Measurements from ENCODE around the gene IRF2BPL.
"Not testable (repeated sequence)": the region's sequence is repeated elsewhere in the genome, so short reads cannot be mapped to it uniquely, and the experiment has no call there.

The IRF2BPL gene

DNA sequence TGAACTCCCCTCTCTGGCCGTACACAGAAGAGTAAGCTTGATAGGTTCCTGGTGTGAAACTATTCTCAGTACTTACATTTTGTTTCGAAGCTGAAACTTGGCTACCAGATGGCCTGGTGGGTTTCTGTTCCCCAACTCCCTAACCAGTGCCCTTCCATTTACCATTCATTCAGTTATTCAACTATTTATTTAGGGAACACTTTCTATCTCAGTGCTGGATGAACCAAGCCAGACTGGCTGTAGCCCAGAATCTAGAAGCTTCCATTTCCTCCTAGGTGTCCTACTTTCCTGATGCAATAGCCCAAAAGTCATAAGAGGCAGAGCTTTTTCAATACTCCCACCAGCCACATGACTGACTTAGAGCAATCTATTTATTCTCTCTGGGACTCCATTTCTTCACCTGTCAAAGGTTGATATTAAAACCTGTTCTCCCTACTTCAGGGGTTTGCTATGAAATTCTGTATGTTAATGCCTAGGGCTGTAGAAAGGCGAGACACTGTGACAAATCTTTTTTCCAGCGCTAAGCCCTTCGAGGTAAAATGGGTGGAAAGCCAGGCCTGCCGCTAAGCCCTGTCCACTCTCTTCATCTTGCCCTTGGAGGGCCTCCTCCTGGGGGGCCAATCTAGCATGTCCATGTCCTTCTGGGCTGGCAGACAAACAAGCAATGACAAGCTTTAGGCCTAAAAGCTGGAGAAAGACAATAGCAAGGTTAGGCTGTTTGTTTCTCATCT is 8.1 kb upstream of the IRF2BPL start:
- no peak for DNase-seq (ENCODE audit: low read depth in 3 of 3, low spot score in 1 of 3)

GRCh38 chr14:77035267-77035666 is 6.8 kb upstream of the IRF2BPL start:
- no peak for DNase-seq (ENCODE audit: low read depth in 3 of 3, low spot score in 1 of 3)

DNA sequence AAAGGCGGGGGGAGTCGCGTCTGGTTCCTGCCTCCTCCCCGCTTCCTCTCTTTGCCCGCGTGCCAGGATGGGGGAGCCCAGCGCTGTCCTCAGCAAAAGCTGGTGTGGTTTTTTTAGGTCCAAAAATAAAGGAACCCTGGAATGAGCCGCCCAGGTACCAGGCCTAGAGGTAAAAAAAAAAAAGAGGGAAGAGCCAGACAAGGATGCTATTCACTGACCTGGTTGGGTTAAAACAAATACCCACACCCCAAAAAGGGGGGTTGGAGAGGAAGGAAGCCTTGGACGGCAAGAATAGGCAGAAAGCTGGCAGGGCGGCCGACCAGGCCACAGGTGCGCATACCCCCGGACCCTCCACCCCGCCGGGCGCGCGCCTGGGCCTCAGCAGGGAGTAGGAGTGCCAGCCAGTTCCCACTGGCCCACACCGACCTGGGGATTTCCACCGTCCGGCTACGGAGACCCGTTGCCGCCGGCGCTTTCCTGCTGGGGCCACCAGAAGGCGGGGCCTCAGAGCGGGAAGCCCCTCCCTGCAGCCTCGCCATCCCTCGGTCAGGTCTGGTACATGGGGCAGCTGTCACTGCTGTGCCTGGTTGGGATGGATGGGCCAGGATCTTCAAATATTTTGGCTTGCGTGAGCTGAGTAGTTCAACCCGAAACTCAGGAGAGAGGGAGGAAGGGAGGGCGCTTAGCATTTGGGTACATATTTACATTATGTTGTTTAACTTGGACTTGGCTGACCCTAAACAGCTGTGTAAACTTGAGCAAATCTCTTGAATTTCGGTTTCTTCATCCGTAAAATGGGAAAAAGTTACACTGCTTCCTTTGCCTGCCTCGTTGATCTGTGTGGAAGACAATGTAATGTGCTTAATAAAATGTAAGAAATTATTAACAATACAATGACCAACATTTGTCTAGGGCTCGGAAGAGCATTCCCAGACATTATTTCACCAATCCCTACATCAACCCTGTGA is 5.4 kb upstream of the IRF2BPL start:
- DNase-seq (ENCODE audit: low read depth in 3 of 3, low spot score in 1 of 3) = peak; percentile 62 to 68 (median 66)

DNA sequence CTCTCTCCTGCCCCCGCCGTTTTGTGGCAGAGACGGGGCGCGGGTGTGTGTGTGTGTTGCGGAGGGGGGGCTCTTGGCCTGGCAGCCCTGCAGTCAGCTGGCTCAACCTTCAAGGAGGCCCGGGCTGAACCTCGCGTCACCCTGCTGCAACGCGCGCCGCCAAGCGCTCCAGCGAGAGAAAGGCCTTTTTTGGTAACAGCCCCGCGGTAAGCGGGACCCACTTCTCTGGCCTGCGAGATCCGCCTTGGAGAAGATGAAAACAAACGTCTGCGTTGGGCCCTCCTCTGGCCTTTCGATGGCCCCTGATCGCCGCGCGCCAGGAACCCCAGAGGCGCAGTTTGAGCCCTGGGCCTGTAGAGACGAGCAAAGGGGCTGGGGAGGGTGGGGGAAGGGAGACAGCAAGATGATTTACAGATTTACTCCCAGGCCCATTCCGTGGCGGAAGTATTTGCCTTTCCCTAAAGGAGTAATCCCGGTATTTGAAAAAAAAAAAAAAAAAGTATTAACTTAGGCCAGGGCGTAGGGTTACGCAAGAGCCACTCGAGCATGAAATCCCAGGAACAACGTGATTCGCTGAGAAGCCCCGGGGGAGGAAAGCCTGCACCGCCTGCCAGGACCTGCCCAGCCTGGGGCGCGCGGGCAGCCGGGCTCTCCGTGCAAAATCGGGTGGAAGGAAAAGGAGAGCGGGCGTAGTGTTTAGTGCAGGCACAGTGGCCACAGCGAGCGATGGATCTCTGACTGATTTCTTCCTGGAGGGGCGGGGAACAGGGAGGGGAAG is 4.5 kb upstream of the IRF2BPL start:
- peak in 2 of 3 donors; percentile 58 to 65 for DNase-seq (ENCODE audit: low read depth in 3 of 3, low spot score in 1 of 3)

- DNase-seq (ENCODE audit: low read depth in 3 of 3, low spot score in 1 of 3) = no peak
These were observed 4.0 kb upstream of the IRF2BPL start for GRCh38 chr14:77032491-77032843.

DNA sequence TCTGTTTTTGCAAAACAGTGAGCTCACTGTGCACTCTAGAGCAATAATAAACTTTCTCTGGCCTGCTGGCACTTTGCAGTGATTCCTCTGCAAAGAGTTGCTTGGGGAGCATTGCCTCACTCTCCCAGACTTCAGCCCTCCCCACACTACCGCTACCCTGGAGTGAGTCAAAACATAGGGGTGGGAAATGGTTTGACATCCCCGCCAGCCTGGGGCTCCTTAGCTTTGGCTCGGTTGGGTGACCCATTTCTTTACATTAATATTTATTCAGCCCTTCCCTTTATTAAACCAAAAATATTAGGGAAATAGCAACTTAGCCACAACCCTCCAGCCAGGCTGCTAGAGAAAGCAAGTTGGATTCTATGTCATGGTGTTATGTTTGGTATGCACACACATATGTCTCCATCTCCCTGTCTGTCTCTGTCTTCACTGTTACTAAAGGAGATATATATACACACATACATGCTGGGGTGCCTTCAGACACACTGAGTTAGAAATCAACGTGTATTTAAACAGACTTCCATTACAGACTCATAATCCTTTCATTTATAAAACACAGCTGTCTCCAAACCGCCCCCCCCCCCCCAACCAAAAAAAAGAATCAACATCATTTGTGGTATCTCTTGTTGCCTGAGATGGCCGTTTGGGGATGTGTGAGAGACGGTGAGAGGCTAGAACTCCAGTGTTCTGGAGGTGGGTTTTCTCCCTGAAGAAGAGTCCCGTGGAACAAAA is 3.4 kb upstream of the IRF2BPL start:
- DNase-seq (ENCODE audit: low read depth in 3 of 3, low spot score in 1 of 3) = no peak

- DNase-seq (ENCODE audit: low read depth in 3 of 3, low spot score in 1 of 3) = peak in 2 of 3 donors; percentile 40 to 53
These were observed 747 bp downstream of the IRF2BPL start for GRCh38 chr14:77027538-77028383.

GRCh38 chr14:77026930-77027537 is 1.5 kb downstream of the IRF2BPL start:
- DNase-seq (ENCODE audit: low read depth in 3 of 3, low spot score in 1 of 3) = peak in 1 of 3 donors; percentile 42

DNA sequence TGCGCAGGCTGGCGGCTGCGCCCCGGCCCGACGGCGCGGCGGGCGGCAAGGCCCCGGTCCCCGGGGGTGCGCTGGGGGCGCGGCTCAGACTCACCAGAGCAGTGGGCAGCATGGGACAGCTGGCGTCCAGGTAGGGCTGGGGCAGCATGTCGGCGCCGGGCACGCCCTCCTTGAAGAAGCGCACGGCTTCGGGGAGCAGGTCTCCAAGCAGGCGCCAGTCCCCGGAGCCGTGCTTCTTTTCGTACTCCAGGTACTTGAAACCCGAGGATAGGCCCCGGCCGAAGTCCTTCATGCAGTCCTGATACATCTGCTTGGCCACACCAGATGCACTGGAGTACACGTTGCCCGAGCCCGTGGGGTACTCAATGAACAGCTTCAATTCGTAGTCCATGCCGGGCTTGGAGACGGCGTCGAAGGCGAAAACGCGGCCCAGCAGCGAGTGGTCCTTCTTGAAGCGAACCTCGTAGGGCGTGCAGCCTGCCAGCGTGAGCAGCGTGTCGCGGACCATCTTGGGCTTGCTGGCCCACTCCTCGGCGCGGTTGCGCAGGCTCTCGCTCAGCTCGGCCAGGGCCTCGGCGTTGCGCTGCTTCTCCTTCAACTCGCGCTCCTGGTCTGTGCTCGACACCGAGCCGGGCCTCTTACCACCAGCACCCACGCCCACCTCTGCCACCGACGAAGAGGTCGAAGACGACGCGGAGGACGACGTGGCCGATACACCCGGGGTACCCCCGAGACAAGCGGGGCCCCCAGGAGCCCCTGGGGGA is 2.2 kb downstream of the IRF2BPL start:
- no peak for DNase-seq (ENCODE audit: low read depth in 3 of 3, low spot score in 1 of 3)

- no peak for DNase-seq (ENCODE audit: low read depth in 3 of 3, low spot score in 1 of 3)
These were observed 2.8 kb downstream of the IRF2BPL start for GRCh38 chr14:77025744-77026165.

GRCh38 chr14:77024171-77024691 is 4.3 kb downstream of the IRF2BPL start:
- peak in 2 of 3 donors; percentile 36 to 46 for DNase-seq (ENCODE audit: low read depth in 3 of 3, low spot score in 1 of 3)

DNA sequence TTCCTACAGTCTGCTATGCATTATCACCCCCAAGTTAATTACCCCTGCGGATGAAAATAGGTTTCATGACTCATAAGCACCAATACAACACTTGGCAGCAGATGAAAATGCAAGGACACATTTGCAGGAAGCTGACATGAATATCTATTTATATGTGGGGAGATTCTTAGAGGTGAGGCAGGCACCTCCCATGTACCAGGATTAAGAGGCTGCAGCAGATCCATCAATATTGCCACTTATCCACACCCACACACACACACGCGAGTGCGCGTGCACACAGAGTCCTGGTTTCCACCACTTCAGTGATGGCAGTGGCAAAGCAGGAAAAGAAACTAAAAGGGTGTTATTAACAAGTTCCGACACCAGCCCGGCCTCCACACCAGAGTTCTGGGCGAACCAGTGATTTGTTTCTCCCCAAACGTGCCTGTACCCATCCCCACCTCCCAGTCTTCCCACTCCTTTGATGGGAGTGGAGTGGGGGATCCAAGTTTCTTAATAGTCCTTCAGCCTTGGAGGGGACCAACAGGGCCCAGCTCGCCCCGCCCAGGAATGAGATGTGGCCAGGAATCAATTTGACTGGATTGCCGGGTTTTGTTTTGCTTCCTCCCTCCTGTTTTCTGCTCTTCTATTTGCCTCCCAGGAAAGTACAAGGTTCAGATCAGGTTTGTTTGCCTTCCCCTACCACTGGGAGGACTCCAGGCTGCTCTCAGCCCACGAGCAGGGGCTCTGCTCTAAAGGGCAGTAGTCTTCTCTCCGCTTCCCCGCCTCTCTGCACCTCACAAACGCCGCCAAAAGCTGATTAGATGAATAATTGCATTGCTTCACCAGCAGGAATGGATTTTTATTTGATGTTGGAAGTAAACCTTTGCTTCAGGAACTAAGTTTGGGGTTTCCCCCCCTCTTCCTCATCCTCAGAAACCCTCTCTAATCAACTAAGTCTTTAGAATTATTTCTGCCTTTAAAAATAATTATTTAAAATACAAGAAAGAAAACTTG is 5.2 kb downstream of the IRF2BPL start:
- no peak for DNase-seq (ENCODE audit: low read depth in 3 of 3, low spot score in 1 of 3)

GRCh38 chr14:77022236-77022852 is 6.2 kb downstream of the IRF2BPL start:
- no peak for DNase-seq (ENCODE audit: low read depth in 3 of 3, low spot score in 1 of 3)

- DNase-seq (ENCODE audit: low read depth in 3 of 3, low spot score in 1 of 3) = not testable (repeated sequence)
These were observed 7.1 kb downstream of the IRF2BPL start for GRCh38 chr14:77021424-77021823.

GRCh38 chr14:77018785-77019184 is 9.7 kb downstream of the IRF2BPL start:
- DNase-seq (ENCODE audit: low read depth in 3 of 3, low spot score in 1 of 3) = no peak

GRCh38 chr14:77017666-77018065 is 10.8 kb downstream of the IRF2BPL start:
- no peak for DNase-seq (ENCODE audit: low read depth in 3 of 3, low spot score in 1 of 3)

DNA sequence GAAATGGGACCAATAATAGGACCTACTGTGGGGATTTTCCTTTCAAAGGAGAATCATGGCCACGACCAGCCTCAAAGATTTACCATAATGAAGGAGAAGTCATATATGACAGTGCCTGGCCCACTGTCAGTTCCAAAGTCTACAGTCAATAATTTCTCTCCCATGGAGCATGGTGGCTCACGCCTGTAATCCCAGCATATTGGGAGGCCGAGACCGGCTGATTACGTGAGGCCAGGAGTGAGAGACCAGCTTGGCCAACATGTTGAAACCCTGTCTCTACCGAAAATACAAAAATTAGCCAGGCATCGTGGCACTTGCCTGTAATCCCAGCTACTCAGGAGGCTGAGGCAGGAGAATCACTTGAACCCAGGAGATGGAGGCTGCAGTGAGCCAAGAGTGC is 13.8 kb downstream of the IRF2BPL start:
- DNase-seq (ENCODE audit: low read depth in 3 of 3, low spot score in 1 of 3) = no peak

Data from stimulated activated CD4-positive, alpha-beta T cell treated with anti-CD3 and anti-CD28 coated beads, TNF-alpha, amount 100 ng/mL, for 1 hour (primary cell).